IMR-90 (cell line): Measurements from ENCODE around the gene CSRP2. TPM values are rescaled to one million over a fixed set of nuclear protein-coding genes. Genes with fewer than 3 reads are reported as not detected.

Source experiments
- ATAC-seq: fragments of 200-7000 bp; cut with Tn5 transposase; 2 replicates; pipeline ENCODE4 v1.9.1; 2020; ENCODE audit warnings: low read depth, mild to moderate bottlenecking, moderate library complexity
- BruUV-seq: library from RNA; stranded (reverse); fragments of 400-500 nt; replicated peaks from 2 replicates; lab custom pipeline; 2021; lab: Mats Ljungman, UMichigan
- CTCF ChIA-PET: fragments of 300-600 bp; formaldehyde crosslinking; extraction: SDS; loops from one replicate; lab custom pipeline; 2021; ENCODE audit warnings: antibody characterized with exemption; lab: Yijun Ruan, JAX
- POLR2A ChIA-PET: fragments of 300-600 bp; sonication (Branson Sonifier 250); formaldehyde crosslinking; loops from one replicate; lab custom pipeline; 2022; ENCODE audit warnings: antibody characterized with exemption; ENCODE audit not compliant: unreplicated experiment; lab: Charles Lee
- DNase-seq: peaks from one replicate; pipeline ENCODE4 v3.0.0; 2013
- H2AFZ ChIP-seq: replicated peaks from 2 replicates; pipeline ENCODE3; 2013; ENCODE audit warnings: low read length, mild to moderate bottlenecking; ENCODE audit not compliant: poor library complexity
- H2AK5ac ChIP-seq: 2 replicates; pipeline ENCODE4 v1.6.1; 2013; ENCODE audit warnings: low read depth, low read length, inconsistent platforms
- H2AK9ac ChIP-seq: replicated peaks from 2 replicates; pipeline ENCODE3; 2013; ENCODE audit warnings: mild to moderate bottlenecking, low read depth, low read length, moderate library complexity; ENCODE audit not compliant: poor library complexity
- H2BK120ac ChIP-seq: 2 replicates; pipeline ENCODE4 v1.6.1; 2013; ENCODE audit warnings: low read depth, low read length, inconsistent platforms
- H2BK15ac ChIP-seq: 3 replicates; pipeline ENCODE4 v1.6.1; 2013; ENCODE audit warnings: low read depth, low read length, inconsistent platforms
- H2BK20ac ChIP-seq: 2 replicates; pipeline ENCODE4 v1.6.1; 2013; ENCODE audit warnings: low read depth, mild to moderate bottlenecking, inconsistent platforms, low read length, moderate library complexity
- H2BK5ac ChIP-seq: 2 replicates; pipeline ENCODE4 v1.6.1; 2013; ENCODE audit warnings: mild to moderate bottlenecking, low read depth, low read length, inconsistent platforms; ENCODE audit not compliant: poor library complexity, severe bottlenecking
- H3K14ac ChIP-seq: replicated peaks from 2 replicates; pipeline ENCODE4 v1.6.1; 2013; ENCODE audit warnings: low read depth, low read length, inconsistent platforms
- H3K18ac ChIP-seq: 2 replicates; pipeline ENCODE4 v1.6.1; 2013; ENCODE audit warnings: low read depth, low read length, control low read depth
- H3K23ac ChIP-seq: 2 replicates; pipeline ENCODE4 v1.6.1; 2013; ENCODE audit warnings: low read depth, low read length, inconsistent platforms
- H3K27ac ChIP-seq: 2 replicates; pipeline ENCODE4 v1.5.1; 2013; ENCODE audit warnings: mild to moderate bottlenecking, control low read depth, low read length; ENCODE audit not compliant: insufficient read depth
- H3K27me3 ChIP-seq: 2 replicates; pipeline ENCODE4 v1.6.1; 2013; ENCODE audit warnings: low read length; ENCODE audit not compliant: control insufficient read depth, insufficient read depth
- H3K36me3 ChIP-seq: 2 replicates; pipeline ENCODE4 v1.6.1; 2013; ENCODE audit warnings: low read length, mixed read lengths; ENCODE audit not compliant: control insufficient read depth, insufficient read depth
- H3K4ac ChIP-seq: 2 replicates; pipeline ENCODE4 v1.6.1; 2013; ENCODE audit warnings: low read depth, low read length, inconsistent platforms
- H3K4me1 ChIP-seq: 2 replicates; pipeline ENCODE4 v1.6.1; 2013; ENCODE audit warnings: low read length, mixed read lengths; ENCODE audit not compliant: control insufficient read depth, insufficient read depth
- H3K4me2 ChIP-seq: 2 replicates; pipeline ENCODE4 v1.6.1; 2013; ENCODE audit warnings: low read depth, mild to moderate bottlenecking, control low read depth, low read length, moderate library complexity
- H3K4me3 ChIP-seq: 2 replicates; pipeline ENCODE4 v1.5.1; 2013; ENCODE audit warnings: low read depth, mild to moderate bottlenecking, control low read depth, low read length, moderate library complexity; ENCODE audit not compliant: insufficient read depth
- H3K56ac ChIP-seq: 2 replicates; pipeline ENCODE4 v1.6.1; 2013; ENCODE audit warnings: low read length, inconsistent platforms; ENCODE audit not compliant: insufficient read depth; ENCODE audit errors: extremely low read depth
- H3K79me1 ChIP-seq, 2 experiments: 2 replicates each; pipeline ENCODE4 v1.6.1; 2013; ENCODE audit warnings: low read length in 2 of 2, inconsistent platforms in 1 of 2, low read depth in 1 of 2
- H3K9ac ChIP-seq: 2 replicates; pipeline ENCODE4 v1.6.1; 2013; ENCODE audit warnings: low read depth, low read length, control low read depth
- H3K9me1 ChIP-seq: 2 replicates; pipeline ENCODE4 v1.6.1; 2013; ENCODE audit warnings: low read length, inconsistent platforms; ENCODE audit not compliant: insufficient read depth
- H3K9me3 ChIP-seq: 2 replicates; pipeline ENCODE4 v1.6.1; 2013; ENCODE audit warnings: low read length; ENCODE audit not compliant: control insufficient read depth, insufficient read depth
- H4K20me1 ChIP-seq: 2 replicates; pipeline ENCODE4 v1.6.1; 2013; ENCODE audit warnings: low read length, inconsistent platforms; ENCODE audit not compliant: insufficient read depth
- H4K5ac ChIP-seq: 2 replicates; pipeline ENCODE4 v1.6.1; 2013; ENCODE audit warnings: mild to moderate bottlenecking, low read depth, low read length, control low read depth
- H4K8ac ChIP-seq, 2 experiments: 2 replicates each; pipeline ENCODE4 v1.6.1; 2013; ENCODE audit warnings: low read depth in 2 of 2, low read length in 2 of 2, control low read depth in 1 of 2, inconsistent platforms in 1 of 2
- H4K91ac ChIP-seq: 2 replicates; pipeline ENCODE4 v1.6.1; 2013; ENCODE audit warnings: low read depth, low read length, inconsistent platforms; ENCODE audit not compliant: insufficient read depth
- CEBPB ChIP-seq: IDR thresholded peaks from 2 replicates; pipeline ENCODE4 v1.6.1; 2012; ENCODE audit warnings: low read depth, low read length, improper control_type of control experiment
- CHD1 ChIP-seq: IDR thresholded peaks from 2 replicates; pipeline ENCODE4 v1.6.1; 2012; ENCODE audit warnings: low read depth, low read length, improper control_type of control experiment
- CTCF ChIP-seq: conservative IDR thresholded peaks from 2 replicates; pipeline ENCODE4 v1.5.1; 2012; ENCODE audit warnings: mild to moderate bottlenecking, low read depth, low read length, improper control_type of control experiment
- FOS ChIP-seq: fragments of 150-350 bp; IDR thresholded peaks from 2 replicates; pipeline ENCODE4 v1.6.1; 2016; ENCODE audit warnings: low read depth, low read length
- MAFK ChIP-seq: IDR thresholded peaks from 2 replicates; pipeline ENCODE4 v1.6.1; 2012; ENCODE audit warnings: low read depth, low read length, improper control_type of control experiment
- MAZ ChIP-seq: IDR thresholded peaks from 2 replicates; pipeline ENCODE4 v1.6.1; 2012; ENCODE audit warnings: low read depth, mild to moderate bottlenecking, low read length, improper control_type of control experiment, moderate library complexity, borderline replicate concordance
- MXI1 ChIP-seq: IDR thresholded peaks from 2 replicates; pipeline ENCODE4 v1.6.1; 2012; ENCODE audit warnings: low read depth, mild to moderate bottlenecking, low read length, moderate library complexity, borderline replicate concordance
- NFE2L2 ChIP-seq: fragments of 150-350 bp; IDR thresholded peaks from 2 replicates; pipeline ENCODE4 v1.6.1; 2016; ENCODE audit warnings: low read depth, mild to moderate bottlenecking, low read length
- POLR2A ChIP-seq: IDR thresholded peaks from 2 replicates; pipeline ENCODE4 v1.6.1; 2012; ENCODE audit warnings: mild to moderate bottlenecking, low read depth, low read length
- RAD21 ChIP-seq: IDR thresholded peaks from 2 replicates; pipeline ENCODE4 v1.6.1; 2012; ENCODE audit warnings: low read length, improper control_type of control experiment
- RCOR1 ChIP-seq: IDR thresholded peaks from 2 replicates; pipeline ENCODE4 v1.6.1; 2012; ENCODE audit warnings: mild to moderate bottlenecking, low read length, improper control_type of control experiment; ENCODE audit not compliant: insufficient replicate concordance
- RFX5 ChIP-seq: IDR thresholded peaks from 2 replicates; pipeline ENCODE4 v1.8.0; 2012; ENCODE audit warnings: low read depth, mild to moderate bottlenecking, low read length, moderate library complexity
- SMC3 ChIP-seq: fragments of 150-350 bp; IDR thresholded peaks from 2 replicates; pipeline ENCODE4 v1.6.1; 2016; ENCODE audit warnings: low read depth, mild to moderate bottlenecking, antibody characterized with exemption, low read length, moderate library complexity
- WGBS, 2 experiments: methylation state at CpG; one replicate each; pipeline versions ENCODE4 v1.1.5 to v1.1.7; 2013; ENCODE audit warnings: missing lambda C conversion rate in 2 of 2; ENCODE audit not compliant: insufficient read length in 1 of 2; ENCODE audit errors: extremely low coverage in 2 of 2; 5-methylcytosine and 5-hydroxymethylcytosine counted together
- dilution Hi-C: fragments of 300-500 bp; cut with HindIII; formaldehyde crosslinking; loops from one replicate; pipeline ENCODE4 v1.14.3; 2018; ENCODE audit warnings: low sequenced_read_pairs; ENCODE audit not compliant: unreplicated experiment
- in situ Hi-C: fragments of 300-500 bp; cut with MboI; formaldehyde crosslinking; loops from 3 replicates; pipeline ENCODE4 v1.14.3; 2019; ENCODE audit warnings: low sequenced_read_pairs, inconsistent platforms, mixed read lengths
- intact Hi-C: fragments of 100-400 bp; cut with micrococcal nuclease; formaldehyde crosslinking; loops from 2 replicates; pipeline ENCODE4 v1.10.0; 2022
- polyA plus RNA-seq, 3 experiments: library from polyadenylated mRNA; depleted of rRNA; stranded (reverse); fragments of >200 nt; gene quantifications; 2 replicates each; pipeline ENCODE4 v1.2.3, GENCODE V29; 2012; ENCODE audit warnings: low replicate concordance in 1 of 3
- total RNA-seq: library from RNA; depleted of rRNA; stranded (reverse); fragments of >200 nt; gene quantifications from 2 replicates; pipeline ENCODE4 v1.2.3, GENCODE V29; 2012

The CSRP2 gene
- total and polyA plus RNA-seq, 2 of the 4 experiments (the other 2 are of a cell fraction): 156 to 179 TPM

- no peak overlapping the region for H2BK20ac ChIP-seq
- H3K9me3 ChIP-seq: no peaks in the 10 kb centered on the region
- WGBS, 2 experiments: no CpG with 5 or more reads among the region's 2 CpGs
- no peak overlapping the region for H3K4me3 ChIP-seq
- no peaks in the 10 kb centered on the region for H3K27me3 ChIP-seq
- BruUV-seq: no TSS peak
- peaks cover 9% of the 10 kb centered on the region for H3K4me1 ChIP-seq
- ATAC-seq (no peak), DNase-seq (no peak)
- H2BK120ac ChIP-seq: no peak overlapping the region
- no peak overlapping the region for H3K23ac ChIP-seq
- intact Hi-C loops (no loop called here), dilution Hi-C loops (no loop called here), in situ Hi-C loops (no loop called here)
- H3K79me1 ChIP-seq: peaks cover 29 to 89% of the 10 kb centered on the region in 2 experiments
- no peak overlapping the region for H2BK15ac ChIP-seq
- peaks cover 7% of the 10 kb centered on the region; the same call in 1 of the 2 replicates for H3K9me1 ChIP-seq
- H3K18ac ChIP-seq: no peak overlapping the region
- H4K8ac ChIP-seq: no peak overlapping the region
- H3K4ac ChIP-seq: no peak overlapping the region
- no peak overlapping the region for H4K91ac ChIP-seq
- CTCF ChIA-PET: interaction anchor here (0.8 kb wide), 1 partner anchor 1083 kb away, joined by 3 read pairs; no protein-coding TSS in a partner anchor
- no peak for TF ChIP-seq NFE2L2
- no peak for TF ChIP-seq FOS
- no peak for TF ChIP-seq RFX5
- no peak for TF ChIP-seq CHD1
- TF ChIP-seq CEBPB: no peak
- TF ChIP-seq RAD21: no peak
- TF ChIP-seq RCOR1: no peak
- no peak for TF ChIP-seq MXI1
- no peak for TF ChIP-seq MAZ
- no peak for TF ChIP-seq POLR2A
- no peak for TF ChIP-seq SMC3
- no peak for TF ChIP-seq MAFK
- TF ChIP-seq CTCF: no peak
- H2AFZ ChIP-seq: no peak overlapping the region
- H3K56ac ChIP-seq: no peak overlapping the region
- no peak overlapping the region for H2BK5ac ChIP-seq
- H3K9ac ChIP-seq: no peak overlapping the region
- H3K14ac ChIP-seq: no peak overlapping the region
- H3K36me3 ChIP-seq: peaks cover 8% of the 10 kb centered on the region
- H4K5ac ChIP-seq: no peak overlapping the region
- H2AK9ac ChIP-seq: no peak overlapping the region
- POLR2A ChIA-PET: no interaction called here
- no peak overlapping the region for H3K4me2 ChIP-seq
- H2AK5ac ChIP-seq: no peak overlapping the region
- H4K20me1 ChIP-seq: peaks cover 24% of the 10 kb centered on the region
- no peak overlapping the region for H3K27ac ChIP-seq
These were observed 7.7 kb downstream of the CSRP2 start for GRCh38 chr12:76871082-76871481.
